Large intestine (tissue), 3 donors: ENCODE measurements around the gene ADH6. TPM values are rescaled to one million over a fixed set of nuclear protein-coding genes. Genes with fewer than 3 reads are reported as not detected.
A peak's percentile ranks its signal among the peaks of the same experiment; 100 is the strongest.

Source experiments
- DNase-seq, 2 donors: peaks; one replicate each; pipeline versions ENCODE4 v3.0.0 to v3.0.0-alpha.2; 2013
- H3K27ac ChIP-seq: one replicate; pipeline ENCODE4 v1.5.1; 2013; ENCODE audit warnings: low read length
- H3K27me3 ChIP-seq: 2 replicates; pipeline ENCODE4 v1.6.1; 2013; ENCODE audit warnings: low read length; ENCODE audit not compliant: control insufficient read depth, insufficient read depth
- H3K36me3 ChIP-seq: 2 replicates; pipeline ENCODE4 v1.6.1; 2013; ENCODE audit warnings: low read length; ENCODE audit not compliant: control insufficient read depth, insufficient read depth
- H3K4me1 ChIP-seq: one replicate; pipeline ENCODE4 v1.6.1; 2013; ENCODE audit warnings: low read length; ENCODE audit not compliant: control insufficient read depth, insufficient read depth
- H3K4me3 ChIP-seq: one replicate; pipeline ENCODE4 v1.5.1; 2013; ENCODE audit warnings: low read length
- H3K9me3 ChIP-seq: one replicate; pipeline ENCODE4 v1.6.1; 2013; ENCODE audit warnings: mild to moderate bottlenecking, low read depth, low read length, moderate library complexity; ENCODE audit not compliant: control insufficient read depth
- WGBS: methylation state at CpG from one replicate; pipeline ENCODE4 v1.1.5; 2013; ENCODE audit warnings: low lambda C conversion rate; ENCODE audit not compliant: insufficient coverage; 5-methylcytosine and 5-hydroxymethylcytosine counted together
- polyA plus RNA-seq: library from polyadenylated mRNA; unstranded; fragments of 120-200 nt; gene quantifications from one replicate; pipeline ENCODE4 v1.2.1, GENCODE V29; 2013

ADH6 gene
- polyA plus RNA-seq, 1 donor: 2.8 TPM

GRCh38 chr4:99219479-99219878 is 433 bp upstream of the ADH6 start:
- no peak overlapping the region for H3K4me3 ChIP-seq
- no peak for DNase-seq
- H3K27me3 ChIP-seq: no peaks in the 10 kb centered on the region
- H3K9me3 ChIP-seq: no peaks in the 10 kb centered on the region
- H3K27ac ChIP-seq: no peak overlapping the region
- H3K4me1 ChIP-seq: peaks cover 17% of the 10 kb centered on the region
- WGBS: no CpG with 5 or more reads among the region's 1 CpG
- H3K36me3 ChIP-seq: no peaks in the 10 kb centered on the region

- DNase-seq: no peak
- H3K4me3 ChIP-seq: no peak overlapping the region
- 78% methylated on average over 2 of the region's 3 CpGs for WGBS
These were observed 3.5 kb downstream of the ADH6 start for GRCh38 chr4:99215521-99215920.

DNA sequence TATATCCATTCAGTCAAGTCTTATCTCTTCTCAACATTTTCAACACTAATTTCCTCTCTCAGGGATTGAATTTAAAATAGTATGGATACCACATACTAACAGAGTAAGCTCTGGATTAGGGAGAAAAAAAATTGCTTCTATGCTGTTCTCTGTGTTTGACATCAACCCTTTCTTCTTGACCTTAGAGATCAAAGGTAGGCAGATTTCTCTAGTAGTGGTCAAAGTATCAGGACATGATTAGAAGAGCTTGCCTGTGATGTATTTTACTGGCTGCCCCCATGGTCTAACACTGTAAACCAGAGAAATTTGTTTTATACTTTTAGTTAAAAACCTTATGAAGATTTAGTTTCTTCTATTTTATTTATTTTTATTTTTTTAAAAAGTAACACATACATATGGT is 8.3 kb downstream of the ADH6 start:
- H3K36me3 ChIP-seq: no peaks in the 10 kb centered on the region
- H3K4me3 ChIP-seq: no peak overlapping the region
- H3K27ac ChIP-seq: no peak overlapping the region
- no peaks in the 10 kb centered on the region for H3K27me3 ChIP-seq
- no peak for DNase-seq
- peaks cover 2% of the 10 kb centered on the region for H3K4me1 ChIP-seq
- no peaks in the 10 kb centered on the region for H3K9me3 ChIP-seq

More at GRCh38 chr4:99215521-99215920, 3.5 kb downstream of the ADH6 start:
- Histone ChIP-seq H3K27me3 (no peaks in the 10 kb centered on the region), H3K36me3 (no peaks in the 10 kb centered on the region), H3K27ac (no peak overlapping the region), H3K4me1 (peaks cover 11% of the 10 kb centered on the region), H3K9me3 (no peaks in the 10 kb centered on the region)

DNA sequence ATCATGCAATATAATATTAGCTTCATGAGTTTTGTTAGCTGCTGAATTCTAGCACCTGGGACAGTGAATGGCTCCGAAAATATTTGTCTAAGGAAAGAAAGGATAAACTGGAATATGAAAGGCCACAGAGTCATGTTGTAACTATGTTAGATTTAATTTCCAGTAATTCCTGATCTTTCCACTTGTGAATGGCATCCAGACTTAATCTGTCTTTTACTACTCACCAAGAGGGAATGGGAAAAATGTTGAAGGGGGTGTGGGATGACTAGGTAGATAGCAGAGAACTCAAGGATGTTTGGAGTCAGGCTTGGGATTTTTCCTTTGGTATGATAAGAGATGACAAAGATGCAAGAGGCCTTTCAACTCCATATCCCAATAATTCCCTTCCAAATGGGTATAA is 9.4 kb downstream of the ADH6 start:
- no peak overlapping the region for H3K27ac ChIP-seq
- WGBS: 100% methylated on average over 1 of the region's 1 CpG
- H3K4me1 ChIP-seq: peaks cover 11% of the 10 kb centered on the region
- DNase-seq: no peak
- no peaks in the 10 kb centered on the region for H3K9me3 ChIP-seq
- H3K27me3 ChIP-seq: no peaks in the 10 kb centered on the region
- no peak overlapping the region for H3K4me3 ChIP-seq
- H3K36me3 ChIP-seq: no peaks in the 10 kb centered on the region

DNA sequence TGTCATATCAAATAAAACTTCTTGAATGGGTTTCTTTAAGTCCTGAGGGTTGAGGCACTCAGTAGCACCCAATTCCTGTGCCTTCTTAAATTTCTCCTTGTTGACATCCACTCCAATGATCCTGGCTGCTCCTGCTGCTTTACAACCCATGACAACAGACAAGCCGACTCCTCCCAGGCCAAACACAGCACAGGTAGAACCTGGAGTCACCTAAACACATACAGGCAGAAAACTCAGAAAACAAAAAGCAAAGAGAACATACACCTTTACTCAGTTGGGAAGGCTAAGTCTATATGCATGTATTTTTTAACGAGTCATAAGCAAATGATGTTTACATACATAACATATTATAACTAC is 10.3 kb downstream of the ADH6 start:
- 100% methylated on average over 1 of the region's 2 CpGs for WGBS
- Histone ChIP-seq H3K27ac (no peak overlapping the region), H3K9me3 (no peaks in the 10 kb centered on the region), H3K36me3 (no peaks in the 10 kb centered on the region), H3K4me1 (peaks cover 12% of the 10 kb centered on the region), H3K4me3 (no peak overlapping the region), H3K27me3 (no peaks in the 10 kb centered on the region)
- DNase-seq: no peak

- no peaks in the 10 kb centered on the region for H3K27me3 ChIP-seq
- 70% methylated on average over 6 of the region's 10 CpGs for WGBS
- DNase-seq: no peak
- no peaks in the 10 kb centered on the region for H3K36me3 ChIP-seq
- H3K27ac ChIP-seq: no peak overlapping the region
- H3K4me3 ChIP-seq: no peak overlapping the region
- no peaks in the 10 kb centered on the region for H3K9me3 ChIP-seq
- peaks cover 13% of the 10 kb centered on the region for H3K4me1 ChIP-seq
These were observed 10.9 kb downstream of the ADH6 start for GRCh38 chr4:99207911-99208718.

- Histone ChIP-seq H3K36me3 (no peaks in the 10 kb centered on the region), H3K27me3 (no peaks in the 10 kb centered on the region), H3K9me3 (no peaks in the 10 kb centered on the region), H3K27ac (no peak overlapping the region), H3K4me3 (no peak overlapping the region), H3K4me1 (peaks cover 21% of the 10 kb centered on the region)
- DNase-seq: no peak
- no CpG with 5 or more reads among the region's 4 CpGs for WGBS
These were observed 11.8 kb downstream of the ADH6 start for GRCh38 chr4:99207069-99207743.

DNA sequence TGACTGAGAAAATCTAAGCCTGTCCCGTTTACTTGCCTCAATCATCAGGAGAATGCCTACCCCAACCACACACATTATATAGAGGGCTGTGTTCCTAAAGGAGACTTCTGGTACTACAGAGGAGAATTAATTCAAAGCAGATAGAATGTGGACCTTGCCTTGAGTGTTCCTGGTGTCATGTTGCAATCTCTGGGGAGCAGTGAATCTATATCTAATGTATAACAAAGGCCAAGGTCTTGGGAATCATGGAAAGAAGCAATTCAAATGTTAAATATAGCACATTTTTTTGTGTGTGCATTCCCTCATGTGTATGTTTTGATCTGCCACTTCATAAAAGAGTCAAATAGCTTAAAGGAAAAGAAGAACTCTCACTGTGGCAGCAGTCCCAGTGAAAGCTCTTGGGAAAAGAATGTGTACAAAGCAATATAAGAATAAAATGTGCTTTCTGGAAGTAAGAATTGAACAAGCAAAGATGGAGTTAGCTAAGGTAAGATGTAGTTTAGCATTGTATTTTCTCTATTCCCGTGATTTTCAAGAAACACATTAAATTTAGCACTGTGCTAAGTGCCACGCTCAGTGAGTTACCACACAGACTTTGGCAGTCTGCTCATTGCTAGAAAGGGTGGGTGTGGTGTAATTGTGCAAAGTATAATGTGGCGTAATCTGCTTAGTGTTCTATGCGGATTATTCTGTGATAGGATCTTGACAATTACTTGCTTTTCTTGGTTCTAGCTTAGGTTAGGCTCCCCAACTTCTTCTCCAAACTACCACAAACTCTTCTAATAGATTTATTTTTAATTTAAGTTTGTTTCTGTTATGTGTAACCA is 13.7 kb downstream of the ADH6 start:
- H3K4me1 ChIP-seq: peaks cover 35% of the 10 kb centered on the region
- 50% methylated on average over 2 of the region's 5 CpGs for WGBS
- no peaks in the 10 kb centered on the region for H3K27me3 ChIP-seq
- H3K9me3 ChIP-seq: no peaks in the 10 kb centered on the region
- H3K4me3 ChIP-seq: no peak overlapping the region
- DNase-seq: peak; percentile 72 to 88
- H3K27ac ChIP-seq: peak overlapping the region; percentile 59
- no peaks in the 10 kb centered on the region for H3K36me3 ChIP-seq

DNA sequence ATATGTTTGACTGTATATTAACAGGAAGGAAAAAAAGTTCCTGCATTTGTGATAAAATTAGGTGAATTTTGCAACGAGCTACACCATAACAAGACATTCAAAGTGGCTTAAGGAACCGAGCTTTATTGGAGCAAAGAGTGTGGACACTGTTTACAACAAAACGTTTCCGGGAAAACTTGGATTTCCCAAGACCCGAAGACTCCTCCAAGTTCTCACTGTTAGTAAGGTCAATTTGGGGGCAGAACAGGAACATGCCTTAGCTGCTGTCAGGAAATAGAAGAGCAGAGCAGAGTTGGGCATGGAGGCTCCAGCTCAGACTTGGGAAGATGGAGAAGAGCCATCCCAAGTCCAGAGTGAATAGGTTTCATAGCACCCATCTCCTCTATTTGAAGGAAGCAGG is 16.5 kb downstream of the ADH6 start:
- DNase-seq: no peak
- no peaks in the 10 kb centered on the region for H3K27me3 ChIP-seq
- peaks cover 44% of the 10 kb centered on the region for H3K4me1 ChIP-seq
- H3K4me3 ChIP-seq: no peak overlapping the region
- no peaks in the 10 kb centered on the region for H3K36me3 ChIP-seq
- H3K27ac ChIP-seq: peak overlapping the region; percentile 60
- no peaks in the 10 kb centered on the region for H3K9me3 ChIP-seq
- WGBS: no CpG with 5 or more reads among the region's 5 CpGs

DNA sequence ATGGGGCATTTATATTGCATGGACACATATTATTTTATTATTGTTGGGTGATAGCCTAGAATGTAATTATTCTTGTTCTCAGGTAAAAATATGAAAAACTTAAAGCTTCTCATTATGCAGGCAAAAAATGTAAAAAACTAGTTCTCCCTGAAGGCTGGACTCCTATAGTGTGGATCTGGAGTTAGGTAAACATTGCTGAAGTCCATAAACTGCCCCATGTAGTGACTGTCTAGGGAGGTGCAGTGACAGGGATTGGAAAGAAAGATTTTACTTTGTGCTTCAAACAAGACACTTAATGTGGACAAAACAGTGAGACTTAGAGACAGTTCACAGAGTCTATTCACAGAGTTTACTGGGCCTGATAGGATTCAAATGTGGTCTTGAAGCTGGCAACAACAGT is 17.0 kb downstream of the ADH6 start:
- Histone ChIP-seq H3K36me3 (no peaks in the 10 kb centered on the region), H3K4me3 (no peak overlapping the region), H3K4me1 (peaks cover 45% of the 10 kb centered on the region), H3K9me3 (no peaks in the 10 kb centered on the region), H3K27me3 (no peaks in the 10 kb centered on the region), H3K27ac (peak overlapping the region; percentile 60)
- peak in 1 of 2 donors; percentile 52 for DNase-seq
